GM12892 (cell line): ENCODE results near the gene BRINP1.

Source experiments
- POLR2A ChIP-seq: IDR thresholded peaks from 2 replicates; pipeline ENCODE4 v1.6.1; 2011; ENCODE audit warnings: low read depth, low read length, control low read depth
- POLR2AphosphoS5 ChIP-seq: IDR thresholded peaks from 2 replicates; pipeline ENCODE4 v1.6.1; 2011; ENCODE audit warnings: low read depth, low read length, control low read depth
- TAF1 ChIP-seq: IDR thresholded peaks from 2 replicates; pipeline ENCODE4 v1.6.1; 2011; ENCODE audit warnings: low read depth, mild to moderate bottlenecking, control low read depth, low read length, borderline replicate concordance

GRCh38 chr9:119273325-119273904 is 95.8 kb downstream of the BRINP1 start:
- TF ChIP-seq POLR2A, result no peak
- TF ChIP-seq POLR2AphosphoS5, result no peak
- TF ChIP-seq TAF1, result no peak
